Measurements from ENCODE around the gene NTRK3.

The NTRK3 gene

GRCh38 chr15:88257311-88258092, 963 bp upstream of the NTRK3 start:
- DNase-seq: no peak

GRCh38 chr15:88255484-88256278, 858 bp downstream of the NTRK3 start:
- DNase-seq: no peak

- no peak for DNase-seq
Observed at GRCh38 chr15:88255087-88255483, 1.5 kb downstream of the NTRK3 start.

DNA sequence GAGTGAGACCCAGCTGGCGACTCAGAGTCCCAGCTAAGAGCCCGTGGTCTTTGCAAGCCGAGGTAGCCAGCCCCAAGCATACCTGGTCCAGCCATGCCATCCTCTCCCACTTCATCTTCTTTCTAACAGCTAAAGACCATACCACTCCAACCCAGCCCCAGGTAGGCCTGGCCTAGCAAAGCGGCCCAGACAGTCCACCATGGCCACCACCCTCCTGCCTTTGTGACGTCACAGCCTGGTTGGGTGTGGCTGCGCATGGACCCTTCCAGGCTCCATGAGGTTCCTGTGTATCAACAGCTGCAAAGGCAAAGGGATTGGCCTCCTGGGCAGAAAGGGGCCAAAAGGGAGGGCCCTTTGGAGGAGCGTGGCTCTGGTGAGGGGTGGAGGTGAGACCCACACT, 4.1 kb downstream of the NTRK3 start:
- DNase-seq: no peak

- no peak for DNase-seq
Observed at GRCh38 chr15:88250826-88251225, 5.7 kb downstream of the NTRK3 start.

DNA sequence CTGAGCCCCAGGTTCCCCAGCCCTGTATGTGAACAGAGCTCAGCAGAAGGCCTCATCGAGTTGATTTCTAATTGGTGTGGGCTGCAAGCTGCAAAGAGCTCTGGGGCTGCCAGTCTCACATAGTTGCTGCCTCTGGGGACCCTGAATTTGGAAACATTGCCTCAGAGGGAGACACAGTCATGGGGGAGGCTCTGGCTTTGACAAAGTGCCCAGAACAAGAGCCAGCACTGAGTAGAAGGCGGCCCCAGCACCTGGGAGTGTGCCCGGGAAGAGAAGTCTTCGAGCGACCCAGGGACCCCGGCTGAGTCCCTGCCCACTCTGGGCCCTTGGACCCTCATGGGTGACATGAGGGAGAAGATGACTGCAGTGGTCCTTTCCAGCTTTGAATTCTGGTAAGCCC, 7.3 kb downstream of the NTRK3 start:
- no peak for DNase-seq

DNA sequence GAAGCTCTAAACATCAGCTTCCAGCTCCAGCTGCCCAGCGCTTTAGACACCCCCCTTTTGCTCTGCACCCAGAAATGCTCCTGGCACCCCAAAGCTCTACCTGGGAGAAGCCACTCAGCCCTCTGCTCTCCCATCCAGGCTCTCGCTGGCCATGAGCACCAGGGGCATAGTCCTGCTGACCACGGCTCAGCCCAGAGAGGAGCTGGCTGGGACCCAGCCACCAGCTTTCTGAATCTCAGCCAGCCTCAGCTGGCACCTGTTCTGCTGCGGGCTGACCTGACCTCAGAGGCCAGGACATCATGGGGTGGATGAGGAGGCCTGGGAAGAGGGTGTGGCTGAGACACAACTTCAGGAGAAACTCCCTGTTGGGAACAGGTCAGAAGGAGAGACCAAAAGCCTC, 8.6 kb downstream of the NTRK3 start:
- DNase-seq: no peak

DNA sequence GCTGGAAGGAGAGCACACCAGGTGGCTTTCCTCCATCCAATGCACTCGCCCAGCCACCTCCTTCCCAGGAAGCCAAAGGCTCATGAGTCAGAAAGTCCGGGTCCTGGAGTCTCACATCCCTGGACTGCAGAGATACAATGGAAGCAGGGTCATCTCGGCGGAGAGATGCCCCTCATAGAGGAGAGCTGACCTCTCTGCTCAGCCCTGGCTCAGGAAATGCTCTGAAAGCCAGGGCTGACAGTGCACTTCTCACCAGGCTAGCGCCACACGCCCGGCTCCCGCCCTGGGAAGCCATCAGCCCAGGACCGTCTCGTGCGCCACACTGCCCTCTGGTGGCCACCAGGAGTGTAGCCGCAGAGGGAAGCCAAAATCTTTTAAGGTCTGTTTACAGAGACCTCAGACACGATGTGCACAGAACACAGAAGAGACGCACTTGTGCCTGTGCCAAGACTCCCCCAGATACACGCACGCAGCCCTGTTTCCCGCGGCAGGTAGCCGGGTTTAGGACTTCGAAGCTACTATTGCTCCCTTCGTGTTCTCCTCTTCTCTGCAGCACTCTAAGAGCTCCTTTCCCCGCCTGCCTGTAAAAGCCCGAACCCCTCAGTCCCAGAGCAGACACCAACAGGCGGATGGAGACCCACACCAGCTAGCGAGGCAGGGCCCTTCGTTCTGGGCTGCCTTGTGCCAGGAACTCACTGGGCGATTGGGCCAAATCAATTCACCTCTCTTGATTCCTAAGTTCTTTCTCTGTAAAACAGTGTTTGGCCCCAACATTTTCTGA, 9.7 kb downstream of the NTRK3 start:
- DNase-seq: peak; percentile 11

DNA sequence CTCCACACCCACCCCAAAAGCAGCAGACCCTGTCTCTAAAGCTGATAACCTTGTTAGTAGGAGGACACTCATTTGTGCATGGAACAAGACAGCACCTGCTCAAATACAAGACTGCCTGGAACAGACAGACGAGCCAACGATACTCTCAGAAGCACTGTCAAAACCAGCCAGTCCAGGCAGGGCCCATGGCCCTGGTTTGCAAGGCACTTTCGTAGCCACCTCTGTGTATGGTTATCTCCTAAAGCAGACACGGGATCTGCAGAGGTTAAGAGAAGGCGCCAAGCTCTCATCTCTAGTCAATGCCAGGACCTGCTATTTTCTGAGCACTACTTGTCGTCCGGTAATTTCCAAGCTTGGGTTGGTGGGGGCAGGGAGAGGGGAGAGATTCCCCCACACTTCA, 10.5 kb downstream of the NTRK3 start:
- no peak for DNase-seq

GRCh38 chr15:88243895-88244787, 12.4 kb downstream of the NTRK3 start:
- no peak for DNase-seq

DNA sequence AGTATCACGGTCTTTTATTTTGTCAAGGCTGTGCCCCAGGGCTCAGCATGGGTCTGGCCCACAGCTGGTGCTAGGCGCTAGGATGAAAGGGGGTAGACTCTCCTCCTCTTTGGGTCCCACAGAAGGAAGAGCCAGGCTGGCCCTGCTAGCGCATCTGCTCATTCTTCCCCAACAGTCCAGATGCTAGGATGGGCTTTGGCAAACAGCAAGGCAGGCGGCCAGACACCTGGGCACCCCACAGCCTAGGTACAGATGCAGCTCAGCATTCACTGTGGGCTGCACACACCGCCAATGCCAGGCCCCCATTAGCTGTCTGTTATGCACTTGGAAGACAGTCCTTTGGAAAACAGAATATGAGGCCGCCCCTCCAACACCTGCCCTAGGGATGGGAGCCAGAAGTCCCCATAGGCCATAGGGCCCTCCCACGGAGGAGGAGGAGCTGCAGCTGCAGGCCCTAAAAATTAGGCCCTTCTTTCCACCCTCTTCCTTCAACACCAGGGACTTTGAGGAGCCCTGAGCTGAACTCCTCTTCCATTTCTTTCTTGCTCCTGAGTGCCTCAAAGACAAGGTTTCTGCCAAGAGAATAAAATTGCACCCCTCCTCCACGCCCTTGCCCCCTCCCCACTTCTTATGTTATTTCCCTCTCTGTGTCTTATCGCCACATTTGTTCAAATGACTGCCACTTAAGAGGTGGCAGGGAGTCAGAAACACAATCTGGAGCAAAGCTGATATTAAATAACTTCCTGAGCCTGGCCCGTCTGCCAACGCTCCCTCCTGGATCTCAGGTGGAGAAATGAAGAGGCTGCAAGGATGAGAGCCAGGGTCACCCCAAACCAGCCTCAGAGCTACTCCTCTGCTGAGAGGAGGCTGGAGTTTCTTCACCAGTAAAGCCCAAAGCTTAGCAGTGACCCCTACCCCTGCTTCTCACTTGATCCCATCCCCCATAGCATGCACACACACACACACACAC, 13.7 kb downstream of the NTRK3 start:
- no peak for DNase-seq

GRCh38 chr15:88241461-88241860, 15.1 kb downstream of the NTRK3 start:
- DNase-seq: no peak

DNA sequence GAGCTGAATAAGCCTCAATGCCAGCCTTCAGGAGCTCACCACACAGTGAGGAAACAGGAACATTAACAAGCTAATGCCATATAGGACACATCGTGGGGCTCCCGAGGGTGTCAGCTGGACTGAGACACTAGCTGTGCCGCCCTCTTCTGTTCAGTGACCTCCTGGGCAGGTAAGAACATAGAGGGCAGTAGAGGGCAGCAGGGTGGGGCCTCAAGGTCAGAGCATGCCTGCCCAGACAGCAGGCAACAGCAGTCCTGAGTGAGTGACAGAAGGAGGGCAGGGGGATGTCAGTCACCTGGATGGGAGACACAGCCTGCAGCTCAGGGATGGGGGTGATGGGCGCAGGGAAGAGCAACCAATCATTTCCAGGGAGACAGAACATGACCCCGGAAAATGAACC, 15.5 kb downstream of the NTRK3 start:
- no peak for DNase-seq

DNA sequence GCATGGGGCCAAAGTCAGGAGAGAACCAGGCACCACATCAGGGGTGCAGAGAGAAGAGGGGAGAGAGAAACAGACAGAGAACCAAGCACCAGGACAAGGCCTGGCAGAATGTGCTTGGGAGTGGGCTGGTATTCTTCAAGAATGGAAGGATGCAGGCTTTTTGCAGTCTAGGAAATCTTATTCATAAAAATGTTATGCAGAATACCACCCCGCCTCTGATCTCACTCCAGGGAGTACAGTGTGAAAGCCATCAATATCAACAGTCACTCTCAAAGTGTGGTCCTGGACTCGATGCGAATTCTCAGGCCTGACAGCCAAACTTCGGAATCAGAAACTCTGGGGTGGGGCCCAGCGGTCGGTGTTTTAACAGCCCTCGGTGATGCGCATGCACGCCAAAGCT, 16.9 kb downstream of the NTRK3 start:
- no peak for DNase-seq

- no peak for DNase-seq
Observed at GRCh38 chr15:88238618-88239430, 17.7 kb downstream of the NTRK3 start.

GRCh38 chr15:88234711-88235110, 21.8 kb downstream of the NTRK3 start:
- no peak for DNase-seq

- no peak for DNase-seq
Observed at GRCh38 chr15:88233921-88234320, 22.6 kb downstream of the NTRK3 start.

- DNase-seq: no peak
Observed at GRCh38 chr15:88232771-88233201, 23.8 kb downstream of the NTRK3 start.

GRCh38 chr15:88231909-88232644, 24.5 kb downstream of the NTRK3 start:
- DNase-seq: no peak

DNA sequence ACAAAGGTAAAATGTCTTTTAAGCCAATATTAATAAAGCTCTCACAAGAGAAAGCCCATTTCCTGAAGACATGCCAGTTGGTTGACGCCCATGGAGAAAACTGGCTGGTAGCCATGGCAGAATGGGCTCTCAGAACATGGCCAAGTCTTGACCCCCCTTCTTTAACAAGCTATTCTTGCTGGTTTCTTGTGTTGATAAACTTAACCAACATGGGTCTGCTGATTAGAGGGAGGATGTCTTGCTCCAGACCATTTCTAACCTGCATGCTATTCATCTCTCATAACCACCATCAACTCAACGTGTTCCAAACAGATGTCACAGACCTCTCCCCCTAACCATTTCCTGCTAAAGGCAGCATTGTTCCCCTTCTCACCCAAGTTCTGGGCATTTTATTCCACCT, 25.7 kb downstream of the NTRK3 start:
- no peak for DNase-seq

Data from NCI-H2227 treated with DMSO at 0.1 percent for 48 hours (cell line).